Measurements from ENCODE around the gene AXL. TPM values are rescaled to one million over a fixed set of nuclear protein-coding genes. Genes with fewer than 3 reads are reported as not detected.

The AXL gene
- total and polyA plus RNA-seq, 9 of the 15 experiments (the other 6 are each of a cell fraction or from before 2014, with no cell fraction given) = 0.80 to 6.6 (median 1.6) TPM

- Histone ChIP-seq H3K9ac (ENCODE audit: insufficient read depth in 1 of 2, low read depth in 2 of 2, low read length in 2 of 2) (no peak overlapping the region), H3K27ac (ENCODE audit: extremely low read depth, low read depth, low read length) (no peak overlapping the region), H3K79me2 (ENCODE audit: control insufficient read depth, insufficient read depth, low read length) (no peaks in the 10 kb centered on the region), H3K4me2 (ENCODE audit: insufficient read depth, low read length) (no peak overlapping the region), H3K4me1 (replicated peaks in 1 of 2; ENCODE audit: control insufficient read depth in 2 of 2, insufficient read depth in 2 of 2, low read length in 2 of 2) (peaks cover 33 to 53% of the 10 kb centered on the region in 2 experiments), H3K36me3 (ENCODE audit: control insufficient read depth, insufficient read depth, low read length) (no peaks in the 10 kb centered on the region), H3K27me3 (ENCODE audit: control insufficient read depth in 2 of 2, insufficient read depth in 2 of 2, low read length in 2 of 2) (peaks cover 0 to 12% of the 10 kb centered on the region in 2 experiments; a peak in 3 of 5 replicates), H3K9me3 (replicated peaks; ENCODE audit: control insufficient read depth, insufficient read depth, low read depth, low read length) (no peaks in the 10 kb centered on the region), H4K20me1 (replicated peaks; ENCODE audit: control insufficient read depth, insufficient read depth, low read length) (no peaks in the 10 kb centered on the region), H3K4me3 (no peak overlapping the region), H2AFZ (ENCODE audit: low read depth, low read length) (no peak overlapping the region), H3K9me1 (ENCODE audit: control insufficient read depth, insufficient read depth, low read length) (no peaks in the 10 kb centered on the region)
- DNase-seq (ENCODE audit: extremely low read depth in 1 of 4, low spot score in 3 of 4) = no peak
- no TSS peak for BruUV-seq (replicated peaks)
- ATAC-seq = no peak
- no peak for FAIRE-seq
- intact Hi-C loops (cut with micrococcal nuclease) (no loop called here), in situ Hi-C loops (cut with MboI) (no loop called here)
- CTCF ChIA-PET (ENCODE audit: low intra/inter-chr PET ratio) = interaction anchor here (0.7 kb wide), 1 partner anchor 40 kb away, joined by 10 read pairs; no protein-coding TSS in a partner anchor
- no peak for TF ChIP-seq ZNF592 (IDR thresholded peaks at IDR 0.05)
- TF ChIP-seq HLTF (IDR thresholded peaks at IDR 0.05) = no peak
- TF ChIP-seq GTF3C2 (IDR thresholded peaks at IDR 0.05; ENCODE audit: borderline replicate concordance, extremely low read depth, insufficient read length) = no peak
- WGBS (ENCODE audit: insufficient coverage, low coverage, missing lambda C conversion rate) = 43% methylated on average over 6 of the region's 10 CpGs
- POLR2A ChIA-PET = no interaction called here
Observed at GRCh38 chr19:41222240-41222639, 3.2 kb downstream of the AXL start.
